Stomach (tissue), 9 donors: ENCODE results near the gene IL10RA. TPM values are rescaled to one million over a fixed set of nuclear protein-coding genes. Genes with fewer than 3 reads are reported as not detected.
A peak's percentile ranks its signal among the peaks of the same experiment; 100 is the strongest.

Source experiments
- DNase-seq, 2 donors: peaks; one replicate each; pipeline versions ENCODE4 v3.0.0 to v3.0.0-alpha.2; 2013 to 2019
- H3K27ac ChIP-seq, 5 donors: fragments of 200-600 bp in 4 of 5; sonication (generic) in 4 of 5; one replicate each; pipeline ENCODE4 v1.5.1; 2013 to 2019; ENCODE audit warnings: mild to moderate bottlenecking in 1 of 5, moderate library complexity in 1 of 5
- H3K27me3 ChIP-seq, 3 donors: fragments of 200-600 bp; sonication (generic); one replicate each; pipeline ENCODE4 v1.5.1; 2017 to 2019; ENCODE audit warnings: mixed run types in 1 of 3
- H3K36me3 ChIP-seq, 4 donors: fragments of 200-600 bp; sonication (generic); 1 replicate in 3 of 4; 2 replicates in 1 of 4; pipeline ENCODE4 v1.5.1; 2016 to 2019
- H3K4me1 ChIP-seq, 4 donors: fragments of 200-600 bp; sonication (generic); one replicate each; pipeline ENCODE4 v1.5.1; 2016 to 2019
- H3K4me3 ChIP-seq, 4 donors: fragments of 200-600 bp; sonication (generic) in 3 of 4; one replicate each; pipeline ENCODE4 v1.5.1; 2016 to 2019; ENCODE audit warnings: mild to moderate bottlenecking in 1 of 4
- H3K9me3 ChIP-seq, 4 donors: fragments of 200-600 bp; sonication (generic); one replicate each; pipeline ENCODE4 v1.5.1; 2016 to 2019
- EP300 ChIP-seq: sonication (generic); formaldehyde crosslinking; IDR thresholded peaks from one replicate; pipeline ENCODE4 v1.6.1; 2017; ENCODE audit warnings: antibody characterized with exemption
- POLR2A ChIP-seq, 4 donors: fragments of 450-650 bp; IDR thresholded peaks; one replicate each; pipeline ENCODE4 v1.6.1; 2016; ENCODE audit warnings: antibody characterized with exemption in 4 of 4, control low read depth in 2 of 4, mild to moderate bottlenecking in 1 of 4, moderate library complexity in 1 of 4
- POLR2AphosphoS5 ChIP-seq, 3 donors: sonication (generic); formaldehyde crosslinking; IDR thresholded peaks; one replicate each; pipeline ENCODE4 v1.6.1; 2016; ENCODE audit warnings: antibody characterized with exemption in 3 of 3
- WGBS, 5 donors: extraction: QIAGEN DNeasy Blood & Tissue Kit in 3 of 5; methylation state at CpG; one replicate each; pipeline versions ENCODE4 v1.1.5 to v1.1.7; 2013 to 2018; 5-methylcytosine and 5-hydroxymethylcytosine counted together
- intact Hi-C: fragments of 100-400 bp; cut with DNase I; formaldehyde crosslinking; loops from one replicate; pipeline ENCODE4 v1.15.1; 2023; ENCODE audit warnings: low total_unique reads
- polyA plus RNA-seq, 3 donors: library from polyadenylated mRNA; stranded (reverse); fragments of 200-250 nt; gene quantifications; one replicate each; pipeline ENCODE4 v1.2.3, GENCODE V29; 2013
- total RNA-seq, 5 donors: library from RNA; depleted of rRNA; stranded (reverse); fragments of >200 nt; gene quantifications; one replicate each; pipeline versions ENCODE4 v1.1.0 to v1.2.3, GENCODE V29; 2014 to 2016
- TF ChIP-seq, protein P1 (sequence below), 7 experiments: fragments of 450-650 bp in 4 of 7; fragments of 200-600 bp in 3 of 7; sonication (generic) in 3 of 7; IDR thresholded peaks; one replicate each; pipeline ENCODE4 v1.5.1; 2016 to 2019; ENCODE audit warnings: antibody characterized with exemption in 7 of 7, control low read depth in 2 of 7, mild to moderate bottlenecking in 1 of 7
- donor health status: healthy with polysubstance abuse.
- donor health status: Bipolar disorder and iron deficiency.
- donor health status: healthy.

IL10RA gene
- total and polyA plus RNA-seq, 8 donors, result 2.1 to 190 (median 8.0) TPM

DNA sequence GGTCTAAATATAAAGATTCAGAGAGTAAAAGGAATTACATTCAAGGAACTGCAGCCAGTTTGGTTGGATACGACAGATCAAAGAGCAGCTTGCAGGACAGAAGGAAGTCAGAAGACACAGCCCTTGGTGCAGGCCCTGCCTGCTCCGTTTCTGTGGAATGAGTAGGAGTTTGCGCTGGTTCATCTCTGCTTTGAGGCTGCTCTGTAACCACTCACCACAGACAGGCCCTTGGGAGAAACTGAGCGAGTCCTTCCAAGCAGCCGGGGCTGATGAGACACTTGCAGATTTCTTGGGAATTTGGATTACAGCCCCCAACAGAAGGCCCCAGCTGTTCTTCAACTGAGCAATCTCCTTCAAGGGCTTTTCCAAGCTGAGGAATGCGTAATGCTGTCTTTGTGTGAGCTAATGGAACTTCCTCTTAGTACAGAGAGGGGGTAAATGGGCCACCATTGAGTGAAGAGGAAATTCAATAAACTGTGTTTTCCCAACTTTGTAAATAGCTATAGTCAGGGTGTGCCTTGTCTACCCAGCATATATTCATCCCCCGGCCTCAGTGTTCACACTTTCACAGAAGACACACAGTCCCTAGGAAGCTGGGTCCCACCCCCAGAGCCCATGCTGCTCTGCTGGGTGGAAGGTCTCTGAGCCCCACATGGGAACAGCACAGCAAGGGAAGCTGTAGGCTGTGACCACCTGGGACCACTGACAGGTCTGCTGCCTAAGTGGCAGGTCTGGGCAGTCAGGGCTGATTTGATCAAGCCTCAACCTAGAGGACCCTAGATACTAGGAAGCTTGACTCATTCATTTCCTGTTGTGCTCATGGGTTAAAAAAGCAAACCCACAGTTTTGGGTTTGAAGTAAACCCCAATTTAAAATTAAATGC lies 16.6 kb downstream of the IL10RA start:
- Histone ChIP-seq H3K36me3 (peaks cover 0 to 18% (median 0%) of the 10 kb centered on the region in 4 donors), H3K4me3 (no peak overlapping the region), H3K9me3 (peaks cover 0 to 6% (median 3%) of the 10 kb centered on the region in 4 donors), H3K4me1 (peaks cover 0 to 29% (median 10%) of the 10 kb centered on the region in 4 donors), H3K27me3 (no peaks in the 10 kb centered on the region), H3K27ac (peak overlapping the region; percentile 58 to 87 (median 72))
- WGBS, 5 donors, result 43 to 73% (median 59%) methylated on average over 7 of the region's 7 CpGs
- peak in 1 of 2 donors; percentile 93 for DNase-seq
- intact Hi-C loops, result no loop called here
- TF ChIP-seq EP300 (no peak), POLR2A (IDR thresholded peaks at IDR 0.05) (no peak), POLR2AphosphoS5 (IDR thresholded peaks at IDR 0.05) (no peak)
- TF ChIP-seq, protein P1, sequence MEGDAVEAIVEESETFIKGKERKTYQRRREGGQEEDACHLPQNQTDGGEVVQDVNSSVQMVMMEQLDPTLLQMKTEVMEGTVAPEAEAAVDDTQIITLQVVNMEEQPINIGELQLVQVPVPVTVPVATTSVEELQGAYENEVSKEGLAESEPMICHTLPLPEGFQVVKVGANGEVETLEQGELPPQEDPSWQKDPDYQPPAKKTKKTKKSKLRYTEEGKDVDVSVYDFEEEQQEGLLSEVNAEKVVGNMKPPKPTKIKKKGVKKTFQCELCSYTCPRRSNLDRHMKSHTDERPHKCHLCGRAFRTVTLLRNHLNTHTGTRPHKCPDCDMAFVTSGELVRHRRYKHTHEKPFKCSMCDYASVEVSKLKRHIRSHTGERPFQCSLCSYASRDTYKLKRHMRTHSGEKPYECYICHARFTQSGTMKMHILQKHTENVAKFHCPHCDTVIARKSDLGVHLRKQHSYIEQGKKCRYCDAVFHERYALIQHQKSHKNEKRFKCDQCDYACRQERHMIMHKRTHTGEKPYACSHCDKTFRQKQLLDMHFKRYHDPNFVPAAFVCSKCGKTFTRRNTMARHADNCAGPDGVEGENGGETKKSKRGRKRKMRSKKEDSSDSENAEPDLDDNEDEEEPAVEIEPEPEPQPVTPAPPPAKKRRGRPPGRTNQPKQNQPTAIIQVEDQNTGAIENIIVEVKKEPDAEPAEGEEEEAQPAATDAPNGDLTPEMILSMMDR (IDR thresholded peaks at IDR 0.05), result no peak

DNA sequence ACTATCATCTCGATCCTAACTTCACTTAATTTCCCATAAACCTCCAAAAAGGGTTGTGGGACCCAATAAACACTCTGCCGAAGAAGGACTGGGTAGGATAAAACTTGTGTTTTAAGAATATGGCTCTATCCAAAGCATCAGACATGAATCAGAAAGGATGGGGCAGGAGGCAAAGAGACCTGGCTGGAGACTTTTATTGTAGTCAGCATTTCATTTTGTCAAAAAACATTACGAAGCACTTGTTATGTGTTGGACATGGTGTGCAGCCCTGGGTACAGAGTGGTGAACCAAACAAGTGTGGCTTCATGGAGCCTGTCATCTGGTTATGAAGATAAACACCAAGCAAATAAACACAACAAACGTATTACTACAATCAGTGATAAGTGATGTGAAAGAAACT lies 17.3 kb downstream of the IL10RA start:
- Histone ChIP-seq H3K36me3 (peaks cover 0 to 14% (median 0%) of the 10 kb centered on the region in 4 donors), H3K4me1 (peaks cover 0 to 35% (median 10%) of the 10 kb centered on the region in 4 donors), H3K27ac (peak overlapping the region in 4 of 5 donors; percentile 65 to 87 (median 74)), H3K27me3 (no peaks in the 10 kb centered on the region), H3K9me3 (peaks cover 0 to 6% (median 3%) of the 10 kb centered on the region in 4 donors), H3K4me3 (no peak overlapping the region)
- TF ChIP-seq, protein P1 (IDR thresholded peaks at IDR 0.05), result no peak
- TF ChIP-seq POLR2AphosphoS5 (IDR thresholded peaks at IDR 0.05), result no peak
- no peak for TF ChIP-seq POLR2A (IDR thresholded peaks at IDR 0.05)
- TF ChIP-seq EP300, result no peak
- intact Hi-C loops, result no loop called here
- no peak for DNase-seq
- 60 to 66% (median 63%) methylated on average over 4 of the region's 4 CpGs for WGBS, 5 donors

DNA sequence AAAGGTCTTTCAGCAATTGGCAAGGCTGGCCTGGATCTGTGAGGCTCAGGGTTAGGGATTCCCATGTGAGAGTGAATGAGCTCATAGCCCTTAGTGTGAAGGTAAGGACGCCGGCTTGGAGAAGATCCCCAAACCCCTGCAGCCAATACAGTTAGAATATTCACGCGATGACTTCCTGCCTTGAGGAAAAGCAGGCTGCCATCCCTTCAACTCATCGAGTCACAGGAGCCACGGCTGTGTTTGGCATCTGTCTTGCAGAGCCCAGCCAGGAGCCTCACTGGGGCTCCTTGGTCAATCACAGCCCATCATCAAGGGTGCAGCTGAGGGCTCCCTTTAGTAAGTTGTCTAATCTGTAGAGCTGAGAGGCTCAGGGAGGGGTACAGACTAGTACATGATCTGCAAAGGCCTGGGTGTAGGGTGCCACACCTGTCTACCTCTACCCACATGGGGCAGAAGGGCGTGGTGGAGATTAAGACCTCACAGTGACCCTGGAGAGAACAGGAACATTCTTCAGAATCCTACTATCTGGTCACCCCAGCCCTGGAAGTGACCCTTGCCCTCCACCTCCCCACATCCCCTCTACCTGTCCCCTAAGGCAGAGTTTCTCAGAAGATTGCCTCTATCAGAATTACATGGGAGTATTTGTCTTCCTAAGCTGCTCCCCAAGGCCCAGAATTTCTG lies 18.5 kb downstream of the IL10RA start:
- H3K27ac ChIP-seq, result peak overlapping the region in 2 of 5 donors; percentile 29 to 87
- TF ChIP-seq POLR2AphosphoS5 (IDR thresholded peaks at IDR 0.05) (no peak), EP300 (no peak)
- peaks cover 0 to 2% (median 0%) of the 10 kb centered on the region in 4 donors for H3K36me3 ChIP-seq
- intact Hi-C loops, result no loop called here
- peaks cover 0 to 44% (median 10%) of the 10 kb centered on the region in 4 donors for H3K4me1 ChIP-seq
- DNase-seq, result no peak
- WGBS, 5 donors, result 88 to 95% (median 90%) methylated on average over 7 of the region's 7 CpGs
- H3K27me3 ChIP-seq, result no peaks in the 10 kb centered on the region
- no peak overlapping the region for H3K4me3 ChIP-seq
- H3K9me3 ChIP-seq, result peaks cover 0 to 6% (median 3%) of the 10 kb centered on the region in 4 donors

DNA sequence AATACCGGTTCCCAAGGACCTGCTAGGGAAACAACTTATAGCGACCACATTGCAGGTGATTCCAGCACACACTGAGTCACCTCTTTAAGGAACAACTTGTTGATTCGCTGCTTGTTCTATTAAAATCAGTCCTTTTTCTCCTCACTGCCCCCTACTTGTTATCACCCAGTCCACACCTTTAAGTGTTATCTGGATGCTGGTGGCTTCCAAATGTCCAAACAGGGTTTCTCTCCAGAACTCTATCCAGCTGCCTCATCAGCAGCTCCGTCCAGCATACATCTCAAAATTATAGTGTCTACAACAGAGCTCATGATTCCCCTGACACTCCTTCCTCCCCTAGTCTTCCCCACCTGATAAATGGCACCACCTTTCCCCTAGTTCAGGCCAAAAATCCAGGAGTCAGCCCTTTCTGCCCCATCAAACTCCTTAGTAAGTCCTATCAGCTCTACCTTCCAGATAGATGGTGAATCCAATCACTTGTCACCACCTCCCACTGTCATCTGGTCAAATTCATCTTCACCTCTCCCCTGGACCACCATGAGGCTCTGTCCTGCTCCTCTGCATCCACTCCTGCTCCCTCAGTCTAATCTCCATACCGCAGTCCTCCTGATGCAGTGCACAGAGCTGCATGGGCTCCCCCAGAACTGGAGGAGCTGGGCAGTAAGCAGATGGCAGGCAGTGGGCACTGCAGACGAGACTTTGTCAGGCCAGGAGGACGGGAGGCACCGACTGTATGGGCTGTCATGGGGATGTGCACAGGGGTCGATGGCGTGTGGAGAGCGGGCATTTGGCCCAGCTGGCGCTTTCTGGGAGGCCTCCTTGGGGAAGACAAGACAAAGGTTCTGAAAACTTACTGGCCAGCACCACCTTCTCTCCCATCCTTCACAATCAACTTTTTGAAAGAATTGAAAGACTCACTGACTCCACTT lies 19.3 kb downstream of the IL10RA start:
- Histone ChIP-seq H3K27ac (peak overlapping the region in 1 of 5 donors; percentile 79), H3K4me1 (peaks cover 0 to 50% (median 7%) of the 10 kb centered on the region in 4 donors), H3K9me3 (peaks cover 0 to 6% (median 3%) of the 10 kb centered on the region in 4 donors), H3K36me3 (no peaks in the 10 kb centered on the region), H3K4me3 (no peak overlapping the region), H3K27me3 (no peaks in the 10 kb centered on the region)
- TF ChIP-seq EP300 (no peak), POLR2A (IDR thresholded peaks at IDR 0.05) (no peak), POLR2AphosphoS5 (IDR thresholded peaks at IDR 0.05) (no peak)
- TF ChIP-seq, protein P1 (IDR thresholded peaks at IDR 0.05), result no peak
- DNase-seq, result no peak
- 84 to 89% (median 87%) methylated on average over 12 of the region's 12 CpGs for WGBS, 5 donors
- intact Hi-C loops, result no loop called here
